GM13977 (cell line): ENCODE results near the gene ANO4.

Experiments
- DNase-seq: peaks from one replicate; pipeline ENCODE4 v3.0.0; 2012; ENCODE audit warnings: low spot score
- in situ Hi-C: fragments of 300-500 bp; cut with MboI; formaldehyde crosslinking; loops from one replicate; pipeline ENCODE4 v1.12.0; 2022; ENCODE audit warnings: low sequenced_read_pairs, low pct_unique_long_range_greater_than_20kb, mixed read lengths, inconsistent platforms; ENCODE audit not compliant: unreplicated experiment
- TF ChIP-seq, protein P1 (sequence below): IDR thresholded peaks from 2 replicates; pipeline ENCODE4 v1.5.1; 2012; ENCODE audit warnings: mild to moderate bottlenecking, control low read depth; ENCODE audit not compliant: insufficient read depth; ENCODE audit errors: extremely low read depth, missing control alignments

Gene ANO4

DNA sequence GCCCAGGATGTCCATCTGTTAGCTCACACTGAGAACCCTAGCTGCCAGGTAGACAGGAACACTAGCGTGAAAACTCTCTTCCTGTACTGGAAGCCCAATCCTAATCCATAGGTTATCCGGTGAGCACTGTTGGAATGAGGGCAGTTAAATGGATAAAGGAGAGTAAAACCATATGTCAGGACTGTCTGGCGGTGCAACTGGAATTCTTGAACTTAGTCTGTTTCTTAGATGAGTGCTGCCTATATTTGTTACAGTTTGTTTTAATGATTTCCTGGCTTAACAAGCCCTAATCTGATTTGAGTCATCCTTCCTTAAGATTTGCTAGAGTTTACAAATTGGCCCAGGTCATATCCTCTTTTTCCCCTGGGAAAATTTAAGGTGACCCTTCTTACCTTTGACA is 104.7 kb downstream of the ANO4 start:
- TF ChIP-seq, protein P1, sequence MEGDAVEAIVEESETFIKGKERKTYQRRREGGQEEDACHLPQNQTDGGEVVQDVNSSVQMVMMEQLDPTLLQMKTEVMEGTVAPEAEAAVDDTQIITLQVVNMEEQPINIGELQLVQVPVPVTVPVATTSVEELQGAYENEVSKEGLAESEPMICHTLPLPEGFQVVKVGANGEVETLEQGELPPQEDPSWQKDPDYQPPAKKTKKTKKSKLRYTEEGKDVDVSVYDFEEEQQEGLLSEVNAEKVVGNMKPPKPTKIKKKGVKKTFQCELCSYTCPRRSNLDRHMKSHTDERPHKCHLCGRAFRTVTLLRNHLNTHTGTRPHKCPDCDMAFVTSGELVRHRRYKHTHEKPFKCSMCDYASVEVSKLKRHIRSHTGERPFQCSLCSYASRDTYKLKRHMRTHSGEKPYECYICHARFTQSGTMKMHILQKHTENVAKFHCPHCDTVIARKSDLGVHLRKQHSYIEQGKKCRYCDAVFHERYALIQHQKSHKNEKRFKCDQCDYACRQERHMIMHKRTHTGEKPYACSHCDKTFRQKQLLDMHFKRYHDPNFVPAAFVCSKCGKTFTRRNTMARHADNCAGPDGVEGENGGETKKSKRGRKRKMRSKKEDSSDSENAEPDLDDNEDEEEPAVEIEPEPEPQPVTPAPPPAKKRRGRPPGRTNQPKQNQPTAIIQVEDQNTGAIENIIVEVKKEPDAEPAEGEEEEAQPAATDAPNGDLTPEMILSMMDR: no peak
- DNase-seq: no peak
- in situ Hi-C loops: no loop called here

DNA sequence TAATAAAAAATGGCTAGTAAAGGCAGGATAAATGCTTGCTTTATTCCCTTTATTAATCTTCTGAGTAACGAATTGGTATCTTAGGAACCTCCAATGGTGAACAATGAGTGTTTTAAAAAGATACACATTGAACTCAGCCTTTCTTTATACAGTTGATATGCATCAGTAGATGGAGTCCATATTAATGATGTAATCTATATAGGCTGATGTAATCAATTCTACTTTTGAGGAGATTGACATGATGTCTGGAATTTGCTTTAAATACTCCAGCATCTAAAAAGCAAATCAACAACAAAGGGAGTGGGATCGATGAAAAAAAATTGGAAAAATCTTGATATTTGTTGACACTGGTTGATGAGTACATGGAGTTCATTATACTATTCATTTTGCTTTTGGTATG is 106.2 kb downstream of the ANO4 start:
- in situ Hi-C loops: no loop called here
- no peak for DNase-seq
- TF ChIP-seq, protein P1: no peak

DNA sequence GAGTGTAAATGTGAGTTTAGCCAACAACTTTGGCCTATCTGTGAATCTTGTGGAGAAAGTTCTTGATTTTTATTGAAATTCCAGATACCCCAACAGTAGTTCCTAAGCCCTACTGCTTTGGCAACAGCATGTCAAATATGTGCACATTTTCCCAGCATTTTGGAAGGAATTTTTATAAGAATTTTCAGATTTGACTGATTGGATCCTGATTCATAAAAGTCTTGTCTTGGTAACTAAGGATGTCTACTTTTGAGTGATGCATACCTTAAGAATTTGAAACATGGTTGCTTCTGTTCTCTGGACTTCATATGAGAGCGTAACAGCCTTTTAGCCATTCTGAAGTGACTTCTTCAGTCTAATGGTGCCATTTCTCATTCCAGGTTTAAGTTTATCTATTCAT is 106.7 kb downstream of the ANO4 start:
- TF ChIP-seq, protein P1: no peak
- no peak for DNase-seq
- in situ Hi-C loops: no loop called here

DNA sequence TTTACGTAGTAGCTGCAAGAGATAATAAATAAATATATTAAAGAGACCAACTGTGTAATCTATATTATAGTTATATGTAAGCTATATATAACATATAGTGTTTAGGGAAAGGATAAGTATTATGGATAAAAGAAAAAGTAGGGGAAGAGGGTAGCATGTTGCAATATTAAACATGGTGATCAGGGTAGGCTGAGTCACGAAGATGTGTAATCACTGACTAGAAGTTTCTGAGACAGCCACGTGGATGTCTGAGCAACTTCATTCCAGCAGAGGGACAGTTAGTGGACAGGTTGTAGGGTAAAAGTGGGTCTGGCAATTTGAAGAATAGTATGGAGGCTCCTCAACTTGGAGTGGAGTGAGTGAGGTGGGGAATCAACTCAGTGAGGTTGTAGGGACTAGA is 109.7 kb downstream of the ANO4 start:
- in situ Hi-C loops: no loop called here
- TF ChIP-seq, protein P1: no peak
- DNase-seq: no peak

DNA sequence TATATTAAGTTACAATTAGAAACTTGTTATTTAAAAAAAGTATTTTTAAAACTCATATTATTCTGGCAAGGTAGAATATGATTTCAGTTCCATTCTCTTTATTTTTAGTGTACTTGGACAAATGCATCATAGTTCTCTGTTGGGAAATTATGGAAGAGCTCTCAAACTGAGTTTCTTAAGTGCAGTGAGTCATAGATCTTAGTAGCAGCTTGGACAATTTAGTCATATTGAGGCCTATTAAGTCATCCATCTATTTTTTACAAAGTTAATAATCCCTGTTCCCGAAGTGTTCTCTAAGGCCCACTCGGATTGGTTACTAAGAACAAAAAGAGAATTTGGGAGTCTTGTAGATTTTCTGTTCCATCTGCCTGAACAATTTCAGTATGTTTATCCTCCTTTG is 113.9 kb downstream of the ANO4 start:
- TF ChIP-seq, protein P1: no peak
- no peak for DNase-seq

DNA sequence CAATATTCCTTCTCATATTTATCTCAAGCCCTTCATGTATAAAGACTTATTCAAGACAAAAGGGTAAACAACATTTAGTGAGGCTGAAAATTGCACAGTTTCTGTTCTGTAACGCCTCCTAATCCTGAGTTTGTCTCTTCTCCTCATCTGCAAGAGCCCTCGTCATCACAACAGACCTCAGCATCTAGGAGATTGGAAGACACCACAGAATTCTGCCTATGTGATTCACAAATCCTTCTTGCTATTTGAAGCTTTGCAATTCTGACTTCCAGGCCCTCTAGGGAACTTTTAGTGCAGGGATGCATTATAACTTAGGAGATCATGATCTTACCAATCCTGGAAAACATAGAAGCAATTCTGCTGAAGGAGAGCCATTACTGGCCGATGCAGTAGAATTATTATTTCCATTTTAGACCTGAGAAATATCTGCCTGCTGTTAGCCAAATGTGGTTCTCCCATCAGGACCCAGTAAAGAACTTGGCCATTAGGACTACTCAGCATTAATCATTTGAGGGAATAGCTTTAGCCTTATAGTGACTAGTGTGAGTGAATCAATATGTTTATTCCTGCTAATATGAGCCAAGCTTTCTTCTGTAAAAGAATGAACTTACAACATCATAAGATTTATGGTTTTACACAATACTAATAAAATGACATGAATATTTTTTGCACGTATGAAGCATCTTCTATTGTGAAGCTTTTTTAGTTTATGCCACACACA is 119.5 kb downstream of the ANO4 start:
- in situ Hi-C loops: no loop called here
- DNase-seq: no peak
- TF ChIP-seq, protein P1: no peak

More for the DNA sequence above, 113.9 kb downstream of the ANO4 start:
- in situ Hi-C loops: no loop called here
